ENCODE results near the gene MS4A15.

- TF ChIP-seq CTCF (IDR thresholded peaks at IDR 0.05) (no peak), POLR2A (IDR thresholded peaks at IDR 0.05) (no peak), EP300 (IDR thresholded peaks at IDR 0.05) (no peak), POLR2AphosphoS5 (IDR thresholded peaks at IDR 0.05) (no peak)
These were observed 13.1 kb downstream of the MS4A15 start for GRCh38 chr11:60769811-60770210.

Measured in sigmoid colon (tissue), 4 donors.